ENCODE measurements around the gene ANKDD1A.

Gene ANKDD1A

GRCh38 chr15:64975390-64975789, 63.7 kb downstream of the ANKDD1A start:
- TF ChIP-seq SIN3A (IDR thresholded peaks at IDR 0.05; ENCODE audit: borderline replicate concordance, insufficient read depth, low read length), result no peak
- TF ChIP-seq FOXP2 (optimal IDR thresholded peaks at IDR 0.05; ENCODE audit: borderline replicate concordance, extremely low read depth, extremely low read length, insufficient read depth), result no peak
- TF ChIP-seq POLR2AphosphoS5 (IDR thresholded peaks at IDR 0.05; ENCODE audit: low read depth, low read length), result no peak
- TF ChIP-seq, protein P1, sequence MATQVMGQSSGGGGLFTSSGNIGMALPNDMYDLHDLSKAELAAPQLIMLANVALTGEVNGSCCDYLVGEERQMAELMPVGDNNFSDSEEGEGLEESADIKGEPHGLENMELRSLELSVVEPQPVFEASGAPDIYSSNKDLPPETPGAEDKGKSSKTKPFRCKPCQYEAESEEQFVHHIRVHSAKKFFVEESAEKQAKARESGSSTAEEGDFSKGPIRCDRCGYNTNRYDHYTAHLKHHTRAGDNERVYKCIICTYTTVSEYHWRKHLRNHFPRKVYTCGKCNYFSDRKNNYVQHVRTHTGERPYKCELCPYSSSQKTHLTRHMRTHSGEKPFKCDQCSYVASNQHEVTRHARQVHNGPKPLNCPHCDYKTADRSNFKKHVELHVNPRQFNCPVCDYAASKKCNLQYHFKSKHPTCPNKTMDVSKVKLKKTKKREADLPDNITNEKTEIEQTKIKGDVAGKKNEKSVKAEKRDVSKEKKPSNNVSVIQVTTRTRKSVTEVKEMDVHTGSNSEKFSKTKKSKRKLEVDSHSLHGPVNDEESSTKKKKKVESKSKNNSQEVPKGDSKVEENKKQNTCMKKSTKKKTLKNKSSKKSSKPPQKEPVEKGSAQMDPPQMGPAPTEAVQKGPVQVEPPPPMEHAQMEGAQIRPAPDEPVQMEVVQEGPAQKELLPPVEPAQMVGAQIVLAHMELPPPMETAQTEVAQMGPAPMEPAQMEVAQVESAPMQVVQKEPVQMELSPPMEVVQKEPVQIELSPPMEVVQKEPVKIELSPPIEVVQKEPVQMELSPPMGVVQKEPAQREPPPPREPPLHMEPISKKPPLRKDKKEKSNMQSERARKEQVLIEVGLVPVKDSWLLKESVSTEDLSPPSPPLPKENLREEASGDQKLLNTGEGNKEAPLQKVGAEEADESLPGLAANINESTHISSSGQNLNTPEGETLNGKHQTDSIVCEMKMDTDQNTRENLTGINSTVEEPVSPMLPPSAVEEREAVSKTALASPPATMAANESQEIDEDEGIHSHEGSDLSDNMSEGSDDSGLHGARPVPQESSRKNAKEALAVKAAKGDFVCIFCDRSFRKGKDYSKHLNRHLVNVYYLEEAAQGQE (IDR thresholded peaks at IDR 0.05; ENCODE audit: insufficient read depth in 1 of 2, low read depth in 2 of 2, low read length in 2 of 2), result no peak
- TF ChIP-seq TAF1 (IDR thresholded peaks at IDR 0.05; ENCODE audit: borderline replicate concordance, insufficient read depth, low read length), result no peak

DNA sequence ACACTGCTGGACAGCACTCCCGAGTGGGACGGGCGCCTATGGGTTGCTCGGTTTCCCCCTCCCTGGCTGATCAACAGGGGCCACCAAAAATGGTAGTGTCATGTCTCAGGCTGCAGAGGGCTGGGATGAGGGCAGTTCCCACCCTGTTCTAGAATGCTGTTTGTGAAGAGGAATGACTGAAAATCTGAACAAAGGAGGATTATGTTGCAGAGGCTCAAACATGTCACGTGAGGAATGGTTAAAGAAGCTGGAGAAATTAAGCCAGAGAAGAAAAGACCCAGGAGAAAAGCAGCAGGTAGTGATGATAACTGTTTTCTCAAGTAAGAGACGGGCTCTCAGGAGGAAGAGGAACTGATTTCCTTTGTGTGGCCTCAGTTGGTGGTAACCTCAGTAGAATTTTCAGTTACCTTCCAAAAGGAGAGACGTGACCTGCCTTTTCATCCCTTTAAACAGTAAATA, 67.6 kb downstream of the ANKDD1A start:
- TF ChIP-seq SIN3A (IDR thresholded peaks at IDR 0.05; ENCODE audit: borderline replicate concordance, insufficient read depth, low read length) (no peak), FOXP2 (optimal IDR thresholded peaks at IDR 0.05; ENCODE audit: borderline replicate concordance, extremely low read depth, extremely low read length, insufficient read depth) (no peak), POLR2AphosphoS5 (IDR thresholded peaks at IDR 0.05; ENCODE audit: low read depth, low read length) (no peak), TAF1 (IDR thresholded peaks at IDR 0.05; ENCODE audit: borderline replicate concordance, insufficient read depth, low read length) (no peak)
- TF ChIP-seq, protein P1 (IDR thresholded peaks at IDR 0.05; ENCODE audit: insufficient read depth in 1 of 2, low read depth in 2 of 2, low read length in 2 of 2), result no peak

GRCh38 chr15:64981812-64982431, 70.2 kb downstream of the ANKDD1A start:
- TF ChIP-seq, protein P1 (IDR thresholded peaks at IDR 0.05; ENCODE audit: insufficient read depth in 1 of 2, low read depth in 2 of 2, low read length in 2 of 2), result no peak
- no peak for TF ChIP-seq SIN3A (IDR thresholded peaks at IDR 0.05; ENCODE audit: borderline replicate concordance, insufficient read depth, low read length)
- no peak for TF ChIP-seq FOXP2 (optimal IDR thresholded peaks at IDR 0.05; ENCODE audit: borderline replicate concordance, extremely low read depth, extremely low read length, insufficient read depth)
- no peak for TF ChIP-seq POLR2AphosphoS5 (IDR thresholded peaks at IDR 0.05; ENCODE audit: low read depth, low read length)
- no peak for TF ChIP-seq TAF1 (IDR thresholded peaks at IDR 0.05; ENCODE audit: borderline replicate concordance, insufficient read depth, low read length)

DNA sequence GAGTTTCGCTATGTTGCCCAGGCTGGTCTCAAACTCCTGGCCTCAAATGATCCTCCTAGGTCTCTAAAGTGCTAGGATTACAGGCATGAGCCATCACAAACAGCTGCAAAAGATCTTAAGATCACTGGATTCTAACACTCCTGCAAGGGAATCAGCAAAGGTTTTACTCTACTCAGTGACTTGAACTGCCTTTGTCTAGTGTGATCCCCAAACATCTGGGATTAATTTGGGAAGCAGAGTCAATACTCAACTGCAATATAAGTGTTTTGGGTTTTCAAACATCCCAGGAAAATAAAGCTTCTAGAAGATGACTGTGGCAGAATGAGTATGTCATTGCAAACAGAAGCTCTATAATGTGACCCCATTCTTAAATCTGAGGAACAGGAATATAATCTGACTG, 70.8 kb downstream of the ANKDD1A start:
- TF ChIP-seq POLR2AphosphoS5 (IDR thresholded peaks at IDR 0.05; ENCODE audit: low read depth, low read length), result no peak
- no peak for TF ChIP-seq SIN3A (IDR thresholded peaks at IDR 0.05; ENCODE audit: borderline replicate concordance, insufficient read depth, low read length)
- TF ChIP-seq, protein P1 (IDR thresholded peaks at IDR 0.05; ENCODE audit: insufficient read depth in 1 of 2, low read depth in 2 of 2, low read length in 2 of 2), result no peak
- no peak for TF ChIP-seq TAF1 (IDR thresholded peaks at IDR 0.05; ENCODE audit: borderline replicate concordance, insufficient read depth, low read length)
- TF ChIP-seq FOXP2 (optimal IDR thresholded peaks at IDR 0.05; ENCODE audit: borderline replicate concordance, extremely low read depth, extremely low read length, insufficient read depth), result no peak

Measured in PFSK-1 (cell line).